ENCODE data around the gene SART3.
"Not testable (repeated sequence)": the region's sequence is repeated elsewhere in the genome, so short reads cannot be mapped to it uniquely, and the experiment has no call there.

Gene SART3

DNA sequence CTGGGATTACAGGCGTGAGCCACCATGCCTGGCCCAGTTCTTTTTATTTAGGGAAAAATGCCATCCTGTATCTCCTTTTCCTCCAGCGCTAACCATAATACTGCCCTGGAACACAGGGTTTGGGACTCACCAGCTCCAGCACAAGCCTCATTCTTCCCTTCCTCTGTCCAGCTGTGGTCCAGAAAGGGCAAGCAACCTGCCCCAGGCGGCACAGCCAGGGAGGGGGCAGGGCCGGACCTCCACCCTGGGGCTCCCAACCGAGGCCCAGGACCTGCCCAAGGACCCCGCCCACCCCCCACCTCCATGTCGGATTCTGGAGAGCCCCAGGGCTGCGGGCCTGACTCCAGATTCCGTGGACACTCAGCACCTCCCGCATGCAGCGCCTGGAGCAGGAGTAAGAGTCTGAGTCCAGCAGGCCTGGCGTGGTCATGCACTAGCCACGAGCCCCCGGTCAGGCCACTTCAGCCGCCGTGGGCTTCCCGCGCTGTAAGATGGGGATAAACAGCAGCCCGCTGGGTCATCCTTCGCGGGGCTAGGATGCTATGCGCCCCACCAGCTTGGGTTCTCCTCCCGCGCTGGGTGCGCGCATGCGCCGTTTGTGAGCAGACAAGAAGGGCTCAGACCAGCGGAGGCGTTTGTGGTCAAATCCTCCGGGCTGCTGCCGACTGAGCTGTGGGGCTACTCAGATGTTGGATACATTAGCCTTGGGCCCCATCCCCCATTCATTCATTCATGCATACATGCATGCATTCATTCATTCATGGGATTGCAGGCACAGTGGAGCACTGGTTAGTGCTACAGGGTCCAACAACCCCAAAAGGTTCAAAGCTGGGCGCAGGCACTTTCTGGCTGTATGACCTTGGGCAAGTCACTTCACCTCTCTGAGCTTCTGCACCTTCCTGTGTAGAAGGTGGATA, 20.6 kb upstream of the SART3 start:
- DNase-seq: no peak

DNA sequence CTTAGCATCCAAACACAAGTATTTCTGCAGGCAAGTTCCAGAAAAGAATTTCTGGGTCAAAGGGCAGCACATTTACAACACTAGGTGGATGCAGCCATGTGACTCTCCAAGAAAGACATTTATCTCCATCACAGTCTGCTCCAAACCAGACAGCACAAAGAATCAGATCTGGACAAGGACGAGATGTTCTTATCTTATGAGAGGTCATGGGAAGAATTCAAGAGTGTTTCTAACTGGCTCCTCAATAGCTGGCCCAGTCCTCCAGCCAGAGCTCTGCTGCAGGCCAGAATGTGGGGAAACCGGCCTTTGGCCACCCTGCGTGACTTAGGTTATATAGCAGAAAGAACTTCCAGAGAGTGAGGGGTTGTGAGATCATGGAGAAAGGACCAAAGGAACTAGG, 19.6 kb upstream of the SART3 start:
- no peak for DNase-seq

DNA sequence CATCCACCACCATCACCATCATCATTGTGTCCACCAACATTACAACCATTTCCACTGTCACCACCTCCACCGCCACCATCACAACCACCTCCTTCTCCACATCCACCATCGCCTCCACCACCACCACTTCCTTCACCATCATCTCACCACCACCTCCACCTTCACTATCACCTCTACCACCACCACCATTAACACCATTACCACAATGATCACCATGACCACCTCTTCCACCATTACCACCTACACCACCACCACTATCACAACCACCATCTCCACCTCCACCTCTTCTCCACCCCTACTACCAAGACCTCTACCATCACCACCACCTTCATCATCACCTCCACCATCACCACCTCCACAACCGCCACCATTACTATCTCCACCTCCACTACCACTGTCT, 17.8 kb upstream of the SART3 start:
- no peak for DNase-seq

DNA sequence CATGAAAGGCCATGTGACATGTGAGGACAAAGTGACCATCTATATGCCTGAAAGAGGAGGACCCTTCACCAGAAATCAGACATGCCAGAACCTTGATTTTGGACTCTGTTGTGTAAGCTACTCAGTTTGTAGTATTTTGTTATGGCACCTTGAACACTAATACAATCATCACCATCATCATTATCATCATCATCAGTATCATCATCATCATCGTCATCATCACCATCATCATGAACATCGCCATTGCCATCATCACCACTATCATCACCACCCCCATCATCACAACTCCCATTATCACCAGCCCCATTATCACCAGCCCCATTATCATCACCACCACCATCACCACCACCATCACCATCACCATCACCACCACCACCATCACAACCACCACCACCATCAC, 17.3 kb upstream of the SART3 start:
- no peak for DNase-seq

DNA sequence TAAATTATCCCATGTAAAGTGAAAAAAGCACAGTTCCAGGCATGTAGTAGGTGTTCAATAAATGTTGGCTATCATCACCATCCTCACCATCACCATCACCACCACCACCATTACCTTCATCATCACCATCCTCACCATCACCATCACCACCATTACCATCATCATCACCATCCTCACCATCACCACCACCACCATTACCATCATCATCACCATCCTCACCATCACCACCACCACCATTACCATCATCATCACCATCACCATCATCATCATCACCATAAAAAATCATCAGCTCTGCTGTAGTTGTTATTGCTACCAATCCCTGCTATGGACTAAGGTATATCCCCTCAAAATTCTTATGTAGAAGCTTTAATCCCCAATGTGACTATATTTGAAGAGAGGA, 16.5 kb upstream of the SART3 start:
- DNase-seq: no peak

DNA sequence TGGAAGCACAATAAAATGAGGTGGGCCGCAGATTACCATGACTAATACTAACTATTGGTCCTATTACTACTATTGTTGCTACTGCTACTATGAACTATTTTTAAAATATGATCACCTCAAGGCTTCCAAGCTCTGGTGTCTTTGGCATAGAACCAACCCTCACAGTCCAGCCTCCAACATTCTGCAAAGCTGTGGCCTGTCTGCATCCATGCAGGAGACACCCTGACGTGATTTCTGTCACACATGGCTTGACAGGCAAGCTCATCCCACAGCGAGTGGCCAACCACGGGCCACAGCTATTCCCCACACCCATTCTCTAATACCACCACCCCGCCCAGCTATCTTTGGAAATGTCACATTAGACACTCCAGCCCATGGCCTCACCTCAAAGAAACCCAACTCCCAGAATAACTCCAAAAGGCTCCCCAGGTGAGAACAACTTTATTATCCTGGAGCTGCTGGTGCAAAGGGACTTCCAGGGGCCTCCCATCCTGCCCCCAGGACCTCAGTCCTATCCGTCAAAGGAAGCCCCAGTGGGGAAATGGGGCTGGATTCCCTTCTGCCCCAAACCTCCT, 15.8 kb upstream of the SART3 start:
- no peak for DNase-seq

DNA sequence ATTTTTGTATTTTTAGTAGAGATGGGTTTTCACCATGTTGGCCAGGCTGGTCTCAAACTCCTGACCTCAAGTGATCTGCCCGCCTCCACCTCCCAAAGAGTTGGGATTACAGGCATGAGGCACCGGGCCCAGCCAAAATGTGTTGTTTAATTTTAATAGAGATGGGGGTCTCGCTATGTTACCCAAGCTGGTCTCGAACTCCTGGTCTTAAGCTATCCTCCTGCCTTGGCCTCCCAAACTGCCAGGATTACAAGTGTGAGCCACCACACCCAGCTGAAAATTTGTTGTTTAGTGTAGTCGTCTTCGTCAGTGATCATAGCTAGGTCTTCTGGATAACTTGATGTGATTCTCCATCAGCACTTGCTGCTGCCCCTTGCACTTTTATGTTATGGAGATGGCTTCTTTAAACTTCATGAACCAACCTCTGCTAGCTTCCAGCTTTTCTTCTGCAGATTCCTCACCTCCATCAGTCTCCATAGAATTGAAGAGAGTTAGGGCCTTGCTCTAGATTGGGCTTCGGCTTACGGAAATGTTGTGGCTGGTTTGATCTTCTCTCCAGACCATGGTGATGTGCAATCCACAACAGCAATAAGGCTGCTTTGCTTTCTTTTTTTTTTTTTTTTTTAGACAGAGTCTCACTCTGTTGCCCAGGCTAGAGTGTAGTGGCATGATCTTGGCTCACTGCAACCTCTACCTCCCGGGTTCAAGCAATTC, 14.4 kb upstream of the SART3 start:
- DNase-seq: no peak

DNA sequence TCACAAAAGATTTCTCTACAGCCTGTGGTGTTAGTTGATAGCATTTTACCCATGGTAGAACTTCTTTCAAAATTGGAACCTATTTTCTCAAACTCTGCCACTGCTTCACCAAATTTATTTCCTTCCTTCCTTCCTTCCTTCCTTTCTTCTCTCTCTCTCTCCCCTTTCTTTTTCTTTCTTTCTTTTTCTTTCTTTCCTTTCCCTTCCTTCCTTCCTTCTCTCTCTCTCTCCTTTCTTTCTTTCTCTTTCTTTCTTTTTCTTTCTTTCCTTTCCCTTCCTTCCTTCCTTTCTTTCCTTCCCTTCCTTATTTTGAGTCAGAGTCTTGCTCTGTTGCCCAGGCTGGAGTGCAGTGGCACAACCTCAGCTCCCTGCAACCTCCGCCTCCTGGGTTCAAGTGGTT, 13.3 kb upstream of the SART3 start:
- not testable (repeated sequence) for DNase-seq

DNA sequence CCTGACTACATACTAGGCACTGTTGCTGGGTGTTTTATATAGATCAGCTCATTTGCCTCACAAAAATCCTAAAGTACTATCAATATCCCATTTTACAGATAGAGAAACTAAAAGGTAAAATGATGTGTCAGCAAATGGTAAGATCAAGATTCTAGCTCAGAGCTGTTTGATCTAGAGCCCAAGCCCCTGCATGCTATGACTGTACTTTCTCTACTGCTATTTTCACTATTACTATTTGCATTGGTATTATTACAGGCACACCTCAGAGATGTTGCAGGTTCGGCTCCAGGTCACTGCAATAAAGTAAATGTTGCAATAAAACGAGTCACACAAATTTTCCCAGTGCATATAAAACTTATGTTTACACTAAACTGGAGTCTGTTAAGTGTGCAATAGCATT, 12.3 kb upstream of the SART3 start:
- peak in 1 of 5 donors; percentile 74 for DNase-seq

DNA sequence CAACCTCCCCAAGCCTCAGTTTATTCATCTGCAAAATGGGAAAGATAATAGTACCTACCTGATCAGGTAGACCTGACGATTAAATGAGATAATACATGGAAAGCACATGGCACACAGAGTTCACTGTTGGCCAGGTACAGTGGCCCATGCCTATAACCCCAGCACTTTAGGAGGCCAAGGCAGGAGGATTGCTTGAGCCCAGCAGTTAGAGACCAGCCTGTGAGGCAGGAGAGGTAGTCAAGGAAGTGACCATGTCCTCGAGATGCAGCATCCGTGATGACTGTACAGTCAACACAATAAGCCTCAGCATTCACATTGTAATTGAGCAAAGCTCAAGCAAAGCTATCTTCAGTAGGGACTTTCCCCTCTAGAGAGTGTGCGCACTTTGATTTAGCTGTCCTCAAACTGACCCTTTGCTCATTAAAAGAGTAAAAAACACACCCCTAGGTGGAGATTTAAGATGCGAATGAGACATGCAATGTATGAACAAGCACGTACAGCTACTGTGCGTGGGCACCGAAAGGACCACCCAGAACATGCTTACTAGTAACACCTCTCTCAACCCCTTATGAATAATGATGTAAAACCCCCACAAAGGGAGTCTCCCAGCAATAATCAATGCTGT, 11.3 kb upstream of the SART3 start:
- peak in 1 of 5 donors; percentile 38 for DNase-seq

DNA sequence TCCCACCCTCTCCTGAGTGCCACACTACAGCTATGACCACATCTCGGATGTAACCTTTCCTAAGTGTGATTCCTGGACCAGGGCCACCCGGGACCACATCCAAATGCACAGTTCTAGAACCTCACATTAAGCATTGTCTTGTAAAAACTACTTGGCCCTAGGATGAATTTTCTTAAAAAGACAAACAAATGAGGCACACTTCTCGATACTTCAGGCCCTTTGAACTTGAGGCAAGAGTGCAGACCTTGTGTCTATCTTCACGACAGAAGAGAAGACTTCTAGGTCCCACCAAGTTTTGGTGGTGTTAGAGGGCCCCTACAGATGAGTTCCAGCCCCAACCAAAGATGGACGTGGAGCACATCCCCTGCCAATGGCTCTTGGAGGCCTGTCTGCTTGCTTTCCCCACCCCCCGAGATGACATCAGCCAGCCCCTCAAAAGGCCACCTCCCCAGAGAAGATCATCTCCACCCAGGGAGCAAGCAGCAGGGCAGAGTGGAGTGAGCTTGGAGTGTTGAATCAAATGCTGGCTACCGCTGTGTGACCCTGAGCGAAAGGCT, 10.7 kb upstream of the SART3 start:
- DNase-seq: no peak

DNA sequence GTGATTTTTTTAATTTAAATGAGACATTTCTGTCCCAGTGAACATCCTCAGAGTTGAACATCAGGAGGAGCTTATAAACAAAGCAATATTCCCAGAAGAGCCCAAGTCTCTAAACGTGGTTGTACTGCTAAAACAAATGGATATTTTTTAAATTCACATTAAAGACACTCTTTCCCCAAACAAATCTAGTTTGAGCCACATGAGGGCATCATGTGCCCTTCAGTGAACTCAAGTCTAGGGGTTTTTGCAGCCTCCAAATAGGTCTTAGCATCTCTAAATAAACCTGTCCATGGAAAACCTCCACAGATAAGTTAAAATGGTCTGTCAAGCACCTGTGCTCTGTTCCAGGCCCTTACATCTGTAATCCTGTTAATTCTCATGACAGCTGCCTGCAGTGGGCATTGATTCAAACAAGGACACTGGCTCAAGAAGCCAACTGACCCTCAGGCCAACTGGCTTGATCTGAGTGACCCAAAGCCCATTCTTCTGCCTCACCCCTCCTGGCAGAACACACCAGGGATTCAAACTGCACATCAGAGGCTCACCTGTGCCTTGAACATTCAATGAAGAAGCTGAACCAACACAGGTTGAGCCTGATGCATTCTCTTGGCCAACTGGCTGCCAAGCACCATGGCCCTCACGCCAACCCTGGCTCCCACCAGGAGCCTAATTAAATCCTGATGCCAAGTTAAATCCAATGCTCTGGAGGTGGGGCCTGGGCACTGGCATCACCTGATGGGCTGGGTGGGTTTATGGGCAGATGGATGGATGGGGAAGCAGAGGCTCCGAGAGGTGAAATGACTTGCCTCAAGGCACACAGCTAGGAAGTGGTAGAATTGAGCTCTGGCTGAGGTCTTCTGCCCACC, 10.0 kb upstream of the SART3 start:
- peak in 1 of 5 donors; percentile 45 for DNase-seq

DNA sequence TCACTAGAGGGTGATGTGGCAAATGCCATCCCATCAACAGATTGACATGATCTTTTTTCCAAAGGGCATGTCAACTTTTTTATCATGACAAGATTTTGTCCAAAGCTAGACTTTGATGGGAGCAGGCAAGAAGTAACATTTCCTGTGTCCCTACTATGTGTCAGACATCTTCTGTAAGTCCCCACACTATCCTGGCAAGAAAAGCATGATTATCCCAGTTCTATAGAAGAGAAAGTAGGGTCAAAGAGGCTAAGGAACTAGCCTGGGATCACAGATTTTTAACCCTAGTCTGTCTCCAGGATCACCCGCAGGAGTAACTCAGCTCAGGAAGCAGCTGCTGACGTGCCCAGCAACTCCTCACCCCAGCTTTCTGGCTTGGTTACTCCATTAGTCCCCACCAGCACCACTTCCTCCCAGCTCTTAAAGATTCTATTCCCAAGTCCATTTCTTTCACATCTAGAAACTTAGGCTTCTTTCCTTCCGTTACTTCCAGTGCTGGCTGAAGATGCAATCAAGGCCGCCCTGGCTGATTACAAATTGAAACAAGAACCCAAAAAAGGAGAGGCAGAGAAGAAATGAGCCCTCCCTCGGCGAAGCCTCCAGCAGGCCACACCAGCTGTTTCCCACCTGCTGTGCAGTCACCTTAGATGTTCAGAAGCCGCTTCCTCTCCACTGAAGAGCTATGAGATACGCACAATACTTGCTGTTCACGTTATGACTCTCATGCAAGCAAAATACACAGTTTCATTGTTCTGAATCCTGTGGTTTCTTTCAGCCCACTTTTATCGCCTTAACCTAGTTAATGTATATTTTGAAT, 7.6 kb upstream of the SART3 start:
- peak in 3 of 5 donors; percentile 55 to 91 (median 62) for DNase-seq

DNA sequence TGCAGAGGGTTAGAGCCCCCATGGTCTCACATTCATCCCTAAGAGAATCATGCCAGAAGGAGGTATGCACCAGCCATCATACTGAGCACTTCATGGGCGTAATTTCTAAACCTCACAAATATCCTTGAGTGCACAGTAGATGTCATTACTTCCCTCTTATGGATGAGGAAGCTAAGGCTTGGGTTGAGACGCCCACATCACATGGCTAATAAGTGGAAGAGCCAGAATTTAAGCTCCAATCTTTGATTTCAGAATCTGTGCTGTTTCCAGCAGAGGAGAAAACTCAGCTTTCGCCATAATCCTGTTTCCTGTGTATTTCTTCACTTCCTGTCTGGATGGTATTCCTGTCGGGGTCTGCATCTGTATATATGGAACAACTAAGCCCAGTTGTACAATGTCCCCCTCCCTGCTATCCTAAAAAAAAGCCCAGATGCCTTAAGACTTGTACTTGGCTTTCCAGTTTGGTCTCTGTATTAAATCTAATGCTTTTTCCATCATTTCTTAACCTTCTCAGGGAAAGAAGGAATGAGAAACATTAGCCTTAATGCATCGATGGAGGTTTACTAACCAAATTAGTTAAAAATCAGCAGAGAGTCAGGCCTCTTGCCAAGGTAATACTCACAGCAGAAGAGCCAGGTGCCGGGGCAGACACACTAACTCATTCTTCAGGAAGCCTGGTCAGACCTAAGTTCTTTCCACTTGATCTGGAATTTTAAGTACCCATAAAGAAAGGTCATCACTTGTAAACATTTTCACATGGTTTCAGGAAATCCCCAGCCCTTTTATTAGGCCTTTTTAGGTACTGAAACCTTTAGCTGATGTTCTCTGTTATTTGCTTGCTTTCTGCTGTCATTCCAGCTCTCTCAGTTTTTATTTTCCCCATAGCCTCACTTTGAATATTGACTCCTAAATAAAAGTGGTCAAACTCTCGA, 6.7 kb upstream of the SART3 start:
- no peak for DNase-seq

DNA sequence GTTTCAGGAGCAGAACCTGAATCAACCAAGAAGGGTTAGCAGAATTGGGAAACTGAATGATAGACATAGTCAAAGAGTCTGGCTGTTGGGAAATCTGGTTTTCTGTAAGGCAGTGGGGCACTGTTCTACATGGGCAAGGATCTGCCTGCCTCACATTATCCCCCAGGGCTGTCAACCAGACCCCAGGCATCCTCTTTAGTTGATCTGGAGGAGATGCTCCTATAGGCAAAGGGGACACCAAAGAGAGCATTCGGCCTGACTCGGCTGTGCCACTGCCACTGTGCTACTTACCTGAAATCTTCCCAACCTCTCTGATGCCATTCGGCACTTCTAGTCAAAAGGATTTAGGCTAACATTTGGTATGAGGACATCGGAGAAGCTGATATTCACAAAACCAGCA, 5.5 kb upstream of the SART3 start:
- DNase-seq: no peak

DNA sequence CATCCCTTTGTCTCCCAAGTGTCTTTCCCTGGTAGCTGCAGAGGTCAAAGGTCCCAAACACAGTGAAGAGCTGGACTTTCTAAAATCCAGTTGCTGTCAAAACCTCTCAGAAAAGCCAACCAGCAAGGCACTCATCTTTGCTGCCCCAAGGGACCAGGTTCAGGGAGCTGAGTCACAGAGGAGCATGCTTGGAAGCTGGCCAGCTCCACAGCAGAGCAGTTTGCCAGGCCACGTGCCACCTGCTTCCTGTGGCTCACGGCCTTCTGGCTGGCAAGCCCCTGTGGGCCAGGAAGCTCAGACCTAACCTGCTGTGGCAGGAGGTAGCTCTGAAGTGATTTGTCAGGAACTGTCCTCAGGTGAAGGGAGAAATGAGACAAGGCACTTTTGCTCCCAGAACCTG, 5.0 kb upstream of the SART3 start:
- peak; percentile 34 to 69 (median 37) for DNase-seq

DNA sequence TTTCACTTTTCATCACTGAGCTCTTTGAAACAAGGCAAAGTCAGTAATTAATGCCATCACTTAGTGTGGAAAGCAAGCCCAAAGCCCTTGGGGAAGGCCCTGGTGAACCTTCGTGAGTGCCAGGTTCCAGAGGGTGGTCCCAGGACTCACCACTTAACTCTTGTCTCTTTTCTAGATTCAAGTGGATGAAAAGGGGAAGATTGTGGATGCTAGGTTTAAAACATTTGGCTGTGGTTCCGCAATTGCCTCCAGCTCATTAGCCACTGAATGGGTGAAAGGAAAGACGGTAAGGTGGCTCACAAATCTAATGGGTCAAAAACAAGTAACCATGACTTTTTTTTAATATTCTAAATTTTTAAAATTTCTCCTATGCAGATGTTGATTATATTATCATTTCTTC, 4.2 kb upstream of the SART3 start:
- no peak for DNase-seq

DNA sequence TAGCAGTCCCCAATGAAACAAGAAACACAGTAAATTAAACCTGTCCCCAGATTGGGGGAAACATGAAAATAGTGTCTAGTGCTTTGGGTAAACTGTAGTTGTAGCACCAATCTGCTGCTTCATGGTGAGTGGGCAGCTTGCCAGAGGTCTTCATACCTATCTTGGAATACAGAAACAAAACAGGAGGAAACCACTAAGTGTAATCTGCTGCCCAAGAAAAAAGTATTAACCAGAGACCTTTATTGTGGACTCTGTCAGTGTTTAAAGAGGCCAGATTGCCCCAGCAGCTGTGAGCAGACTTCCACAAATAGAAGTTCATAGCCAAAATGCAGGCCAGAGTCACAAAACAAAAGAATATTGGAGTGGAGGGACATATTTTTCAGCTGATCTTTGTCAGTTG, 3.8 kb upstream of the SART3 start:
- DNase-seq: no peak

DNA sequence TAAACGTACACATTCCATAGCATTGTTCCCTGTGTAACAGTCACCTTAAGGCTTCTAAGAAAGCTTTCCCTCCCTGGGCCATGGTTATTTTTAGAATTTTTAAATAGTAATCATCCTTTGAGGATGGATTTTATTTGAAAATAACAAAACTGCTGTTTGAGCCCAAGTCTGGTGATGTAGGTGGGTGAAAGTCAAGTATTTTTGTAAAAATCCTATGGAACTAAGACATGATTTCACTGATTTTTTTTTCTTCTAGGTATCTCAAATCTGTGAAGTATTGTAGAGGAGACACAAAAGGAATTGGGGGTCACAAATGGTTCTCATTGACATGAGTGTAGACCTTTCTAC, 2.8 kb upstream of the SART3 start:
- DNase-seq: no peak

Data from T-helper 1 cell (primary cell).